K562 (cell line): ENCODE data around the gene SNAPC2. TPM values are rescaled to one million over a fixed set of nuclear protein-coding genes. Genes with fewer than 3 reads are reported as not detected.

Source experiments
- C11orf30 ChIP-seq: fragments of 450-650 bp; IDR thresholded peaks from 2 replicates; pipeline ENCODE4 v1.6.1; 2016; ENCODE audit warnings: low read depth, mild to moderate bottlenecking
- CHD4 ChIP-seq: fragments of 200-600 bp; sonication (generic); IDR thresholded peaks from 3 replicates; pipeline ENCODE4 v1.6.1; 2012; ENCODE audit warnings: low read depth, mild to moderate bottlenecking, mixed read lengths, low read length, inconsistent platforms; ENCODE audit not compliant: insufficient read depth, insufficient replicate concordance, poor library complexity, severe bottlenecking
- CXXC5 ChIP-seq: fragments of 250-450 bp; sonication (Bioruptor Pico); IDR thresholded peaks from 2 replicates; pipeline ENCODE4 v1.8.0; 2022; ENCODE audit warnings: inconsistent platforms, mild to moderate bottlenecking, moderate library complexity
- DPF2 ChIP-seq: fragments of 450-650 bp; IDR thresholded peaks from 2 replicates; pipeline ENCODE4 v1.6.1; 2016
- ETV6 ChIP-seq, 3 experiments: fragments of 150-350 bp in 1 of 3; sonication (generic) in 1 of 3; formaldehyde crosslinking in 1 of 3; IDR thresholded peaks; 2 replicates each; pipeline versions ENCODE4 v1.6.1 to v1.8.0; 2014 to 2022; ENCODE audit warnings: borderline replicate concordance in 2 of 3, low read depth in 2 of 3, antibody characterized with exemption in 1 of 3, low read length in 1 of 3, mild to moderate bottlenecking in 1 of 3, missing genetic modification reagents in 1 of 3
- FOXJ2 ChIP-seq: fragments of 200-800 bp; sonication (Bioruptor generic); IDR thresholded peaks from 2 replicates; pipeline ENCODE4 v1.6.1; 2016; ENCODE audit warnings: missing genetic modification characterization, missing compliant biosample characterization
- FOXJ3 ChIP-seq: sonication (generic); formaldehyde crosslinking; IDR thresholded peaks from 2 replicates; pipeline ENCODE4 v1.4.0; 2020; ENCODE audit warnings: mild to moderate bottlenecking, missing genetic modification reagents
- HDAC3 ChIP-seq: fragments of 450-650 bp; IDR thresholded peaks from 2 replicates; pipeline ENCODE4 v1.6.1; 2018; ENCODE audit warnings: borderline replicate concordance, mild to moderate bottlenecking, moderate library complexity; ENCODE audit not compliant: partially characterized antibody
- KLF10 ChIP-seq: fragments of 250-450 bp; sonication (Bioruptor Pico); IDR thresholded peaks from 2 replicates; pipeline ENCODE4 v1.6.1; 2021; ENCODE audit warnings: matching md5 sums
- KLF13 ChIP-seq: fragments of 450-650 bp; IDR thresholded peaks from 2 replicates; pipeline ENCODE4 v1.6.1; 2016; ENCODE audit warnings: missing genetic modification characterization, low read depth, mild to moderate bottlenecking, missing compliant biosample characterization, moderate library complexity, borderline replicate concordance
- MAZ ChIP-seq, 2 experiments: fragments of 450-650 bp in 1 of 2; sonication (generic) in 1 of 2; formaldehyde crosslinking; IDR thresholded peaks in 1 of 2; conservative IDR thresholded peaks in 1 of 2; 2 replicates each; pipeline versions ENCODE4 v1.4.0 to v1.5.0; 2020; ENCODE audit warnings: mild to moderate bottlenecking in 1 of 2, missing genetic modification reagents in 1 of 2
- NBN ChIP-seq: fragments of 450-650 bp; IDR thresholded peaks from 2 replicates; pipeline ENCODE4 v1.6.1; 2016; ENCODE audit warnings: low read depth, mild to moderate bottlenecking
- NRF1 ChIP-seq, 2 experiments: fragments of 450-650 bp; IDR thresholded peaks in 1 of 2; conservative IDR thresholded peaks in 1 of 2; 2 replicates each; pipeline ENCODE4 v1.6.1; 2014; ENCODE audit warnings: mild to moderate bottlenecking in 2 of 2
- PHF21A ChIP-seq: fragments of 450-650 bp; IDR thresholded peaks from 2 replicates; pipeline ENCODE4 v1.6.1; 2017; ENCODE audit warnings: low read depth, borderline replicate concordance
- TARDBP ChIP-seq: fragments of 450-650 bp; IDR thresholded peaks from 2 replicates; pipeline ENCODE4 v1.6.1; 2016
- ZBTB33 ChIP-seq: sonication (generic); formaldehyde crosslinking; IDR thresholded peaks from 2 replicates; pipeline ENCODE4 v1.8.1; 2023; ENCODE audit warnings: mild to moderate bottlenecking, missing genetic modification reagents
- ZFX ChIP-seq: sonication (generic); formaldehyde crosslinking; IDR thresholded peaks from 2 replicates; pipeline ENCODE4 v1.8.0; 2022; ENCODE audit warnings: mild to moderate bottlenecking, missing genetic modification reagents, moderate library complexity
- ZNF75A ChIP-seq: fragments of 450-650 bp; formaldehyde crosslinking; IDR thresholded peaks from 2 replicates; pipeline ENCODE4 v1.4.0; 2020; ENCODE audit warnings: mild to moderate bottlenecking
- polyA plus RNA-seq, 8 experiments: library from polyadenylated mRNA; depleted of rRNA in 4 of 8; stranded (reverse) in 5 of 8; unstranded in 3 of 8; fragments of >200 nt; fragmentation: Nextera tagmentation in 2 of 8; fragmentation: Illumina TruSeq in 1 of 8; extraction: Ambion mirVana in 2 of 8; extraction: Trizol in 1 of 8; gene quantifications; 2 replicates each; pipeline versions ENCODE4 v1.2.1 to v1.2.3, GENCODE V29; 2011 to 2014; ENCODE audit warnings: inconsistent platforms in 1 of 8, missing spikeins in 1 of 8
- total RNA-seq, 7 experiments: library from RNA; depleted of rRNA in 6 of 7; stranded (reverse); fragments of >200 nt in 6 of 7; fragmentation: Illumina TruSeq in 2 of 7; extraction: Trizol in 2 of 7; gene quantifications; 2 replicates each; pipeline versions ENCODE4 v1.2.1 to v1.2.3, GENCODE V29; 2011 to 2021; ENCODE audit warnings: low replicate concordance in 1 of 7
- TF ChIP-seq, protein P1 (sequence below): IDR thresholded peaks from 2 replicates; pipeline ENCODE4 v1.6.1; 2011; ENCODE audit warnings: borderline replicate concordance, low read depth, mild to moderate bottlenecking, moderate library complexity, low read length; ENCODE audit not compliant: insufficient read depth, poor library complexity, severe bottlenecking

SNAPC2 gene
- total and polyA plus RNA-seq, 9 of the 15 experiments (the other 6 are each of a cell fraction or from before 2014, with no cell fraction given), result 0.59 to 45.1 (median 15.3) TPM

GRCh38 chr19:7888145-7888825 is 31.9 kb upstream of the SNAPC2 start, which contains the start of gene LRRC8E (continued):
- TF ChIP-seq, protein P1, sequence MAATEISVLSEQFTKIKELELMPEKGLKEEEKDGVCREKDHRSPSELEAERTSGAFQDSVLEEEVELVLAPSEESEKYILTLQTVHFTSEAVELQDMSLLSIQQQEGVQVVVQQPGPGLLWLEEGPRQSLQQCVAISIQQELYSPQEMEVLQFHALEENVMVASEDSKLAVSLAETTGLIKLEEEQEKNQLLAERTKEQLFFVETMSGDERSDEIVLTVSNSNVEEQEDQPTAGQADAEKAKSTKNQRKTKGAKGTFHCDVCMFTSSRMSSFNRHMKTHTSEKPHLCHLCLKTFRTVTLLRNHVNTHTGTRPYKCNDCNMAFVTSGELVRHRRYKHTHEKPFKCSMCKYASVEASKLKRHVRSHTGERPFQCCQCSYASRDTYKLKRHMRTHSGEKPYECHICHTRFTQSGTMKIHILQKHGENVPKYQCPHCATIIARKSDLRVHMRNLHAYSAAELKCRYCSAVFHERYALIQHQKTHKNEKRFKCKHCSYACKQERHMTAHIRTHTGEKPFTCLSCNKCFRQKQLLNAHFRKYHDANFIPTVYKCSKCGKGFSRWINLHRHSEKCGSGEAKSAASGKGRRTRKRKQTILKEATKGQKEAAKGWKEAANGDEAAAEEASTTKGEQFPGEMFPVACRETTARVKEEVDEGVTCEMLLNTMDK, result peak; percentile 5
- no peak for TF ChIP-seq PHF21A
- peak; percentile 93 for TF ChIP-seq ZFX (CRISPR knock-in tag)
- TF ChIP-seq KLF10 (CRISPR knock-in tag), result no peak
- peak; percentile 64 to 68 for TF ChIP-seq NRF1 (conservative IDR thresholded peaks at IDR 0.05 in 1 of 2, IDR thresholded peaks at IDR 0.05 in 1 of 2)
- no peak for TF ChIP-seq TARDBP
- TF ChIP-seq HDAC3, result no peak
- TF ChIP-seq ZBTB33 (CRISPR knock-in tag), result 0 out of 2 replicates have a peak, but pooled peaks have one; percentile 9
- TF ChIP-seq ZNF75A, result no peak
- no peak for TF ChIP-seq FOXJ3 (CRISPR knock-in tag)
- no peak for TF ChIP-seq NBN
- no peak for TF ChIP-seq CHD4
- no peak for TF ChIP-seq C11orf30
- TF ChIP-seq ETV6 (IDR thresholded peaks at IDR 0.05; ENCODE audit: borderline replicate concordance in 1 of 2, low read depth in 2 of 2, low read length in 1 of 2), result no peak
- no peak for TF ChIP-seq ETV6 (CRISPR knock-in tag; IDR thresholded peaks at IDR 0.05; ENCODE audit: borderline replicate concordance)
- TF ChIP-seq FOXJ2, result no peak
- peak; percentile 56 for TF ChIP-seq CXXC5 (CRISPR knock-in tag)
- no peak for TF ChIP-seq KLF13 (tag)
- 0 out of 2 replicates have a peak, but pooled peaks have one; percentile 33 for TF ChIP-seq DPF2
- TF ChIP-seq MAZ (CRISPR knock-in tag; conservative IDR thresholded peaks at IDR 0.05 in 1 of 2, IDR thresholded peaks at IDR 0.05 in 1 of 2), result peak; percentile 62 to 68
